SH-SY5Y (cell line): ENCODE measurements around the gene OR2T6.

ENCODE experiments used
- GATA2 ChIP-seq: IDR thresholded peaks from 2 replicates; pipeline ENCODE4 v1.6.1; 2011; ENCODE audit warnings: mild to moderate bottlenecking, low read depth, low read length
- GATA3 ChIP-seq: IDR thresholded peaks from 2 replicates; pipeline ENCODE4 v1.6.1; 2011; ENCODE audit warnings: low read depth, mild to moderate bottlenecking, low read length, moderate library complexity

OR2T6 gene

GRCh38 chr1:248416226-248416625 lies 40.7 kb downstream of the OR2T6 start:
- TF ChIP-seq GATA2 (no peak), GATA3 (no peak)

GRCh38 chr1:248417854-248418253 lies 42.3 kb downstream of the OR2T6 start:
- TF ChIP-seq GATA2 (no peak), GATA3 (no peak)

- TF ChIP-seq GATA3 (no peak), GATA2 (no peak)
Measured at GRCh38 chr1:248421384-248421783, 45.8 kb downstream of the OR2T6 start.
